HEK293 (cell line): ENCODE measurements around the gene CAMKMT.

ENCODE experiments used
- CTCF ChIA-PET: fragments of 350-600 bp; formaldehyde crosslinking; extraction: SDS; loops from one replicate; lab custom pipeline; 2021; ENCODE audit warnings: antibody characterized with exemption; lab: Yijun Ruan, JAX
- POLR2A ChIA-PET: fragments of 300-600 bp; formaldehyde crosslinking; extraction: SDS; loops from one replicate; lab custom pipeline; 2020; ENCODE audit warnings: antibody characterized with exemption, inconsistent platforms; lab: Yijun Ruan, JAX
- H3K27ac ChIP-seq: fragments of 200-500 bp; sonication (Bioruptor generic); 2 replicates; pipeline ENCODE4 v1.5.1; 2014; ENCODE audit warnings: low read depth, low read length, control low read depth, inconsistent platforms; ENCODE audit errors: extremely low read depth
- H3K36me3 ChIP-seq, 2 experiments: fragments of 200-500 bp in 1 of 2; sonication (Bioruptor generic) in 1 of 2; 1 replicate in 1 of 2; 2 replicates in 1 of 2; pipeline ENCODE4 v1.5.1; 2014 to 2017; ENCODE audit warnings: inconsistent platforms in 2 of 2, low read length in 2 of 2; ENCODE audit not compliant: control insufficient read depth in 2 of 2, insufficient read depth in 1 of 2
- H3K4me1 ChIP-seq: fragments of 200-500 bp; sonication (Bioruptor generic); 2 replicates; pipeline ENCODE4 v1.5.1; 2014; ENCODE audit warnings: mild to moderate bottlenecking, low read length, inconsistent platforms; ENCODE audit not compliant: control insufficient read depth, insufficient read depth
- H3K4me3 ChIP-seq: 2 replicates; pipeline ENCODE4 v1.5.1; 2011; ENCODE audit warnings: low read depth, mild to moderate bottlenecking, control low read depth, low read length, moderate library complexity
- H3K9me3 ChIP-seq: fragments of 200-500 bp; sonication (Bioruptor generic); 2 replicates; pipeline ENCODE4 v1.5.1; 2014; ENCODE audit warnings: low read depth, low read length, inconsistent platforms; ENCODE audit not compliant: control insufficient read depth, insufficient read depth
- EGR2 ChIP-seq: fragments of 450-650 bp; formaldehyde crosslinking; IDR thresholded peaks from 2 replicates; pipeline ENCODE4 v1.5.1; 2016; ENCODE audit warnings: low read depth, missing biosample characterization, missing genetic modification characterization
- GLI2 ChIP-seq: fragments of 450-650 bp; formaldehyde crosslinking; IDR thresholded peaks from 2 replicates; pipeline ENCODE4; 2017; ENCODE audit warnings: missing biosample characterization, missing genetic modification characterization, low read depth, borderline replicate concordance
- TCF7L2 ChIP-seq: IDR thresholded peaks from 2 replicates; pipeline ENCODE4 v1.6.1; 2011; ENCODE audit warnings: low read depth, mild to moderate bottlenecking, inconsistent platforms, low read length, moderate library complexity, borderline replicate concordance
- YY1 ChIP-seq: fragments of 450-650 bp; formaldehyde crosslinking; IDR thresholded peaks from 2 replicates; pipeline ENCODE4 v1.5.1; 2018; ENCODE audit warnings: missing biosample characterization, missing genetic modification characterization
- ZBTB1 ChIP-seq: fragments of 450-650 bp; formaldehyde crosslinking; IDR thresholded peaks from 2 replicates; pipeline ENCODE4 v1.5.1; 2016; ENCODE audit warnings: missing biosample characterization, missing genetic modification characterization
- ZBTB21 ChIP-seq: fragments of 450-650 bp; formaldehyde crosslinking; IDR thresholded peaks from 2 replicates; pipeline ENCODE4 v1.5.1; 2017; ENCODE audit warnings: missing biosample characterization, missing genetic modification characterization
- ZBTB48 ChIP-seq: fragments of 450-650 bp; formaldehyde crosslinking; IDR thresholded peaks from 2 replicates; pipeline ENCODE4 v1.5.1; 2016; ENCODE audit warnings: missing biosample characterization, missing genetic modification characterization
- ZNF138 ChIP-seq: fragments of 450-650 bp; formaldehyde crosslinking; IDR thresholded peaks from 2 replicates; pipeline ENCODE4 v1.5.1; 2016; ENCODE audit warnings: missing biosample characterization, missing genetic modification characterization, borderline replicate concordance
- ZNF202 ChIP-seq: fragments of 450-650 bp; formaldehyde crosslinking; IDR thresholded peaks from 2 replicates; pipeline ENCODE4 v1.5.1; 2016; ENCODE audit warnings: missing biosample characterization, missing genetic modification characterization, borderline replicate concordance
- ZNF350 ChIP-seq: fragments of 450-650 bp; formaldehyde crosslinking; IDR thresholded peaks from 2 replicates; pipeline ENCODE4 v1.5.0; 2017; ENCODE audit warnings: missing biosample characterization, mild to moderate bottlenecking, missing genetic modification characterization
- ZNF394 ChIP-seq: fragments of 450-650 bp; formaldehyde crosslinking; IDR thresholded peaks from 2 replicates; pipeline ENCODE4 v1.5.1; 2016; ENCODE audit warnings: missing biosample characterization, missing genetic modification characterization, mild to moderate bottlenecking, moderate library complexity, borderline replicate concordance
- ZNF48 ChIP-seq: fragments of 450-650 bp; formaldehyde crosslinking; IDR thresholded peaks from 2 replicates; pipeline ENCODE4 v1.5.1; 2016; ENCODE audit warnings: missing biosample characterization, missing genetic modification characterization
- ZNF549 ChIP-seq: fragments of 450-650 bp; IDR thresholded peaks from 2 replicates; pipeline ENCODE4 v1.5.1; 2018; ENCODE audit warnings: missing biosample characterization, missing genetic modification characterization, mild to moderate bottlenecking, inconsistent platforms, moderate library complexity
- ZNF621 ChIP-seq: fragments of 450-650 bp; formaldehyde crosslinking; IDR thresholded peaks from 2 replicates; pipeline ENCODE4 v1.5.1; 2017; ENCODE audit warnings: missing biosample characterization, missing genetic modification characterization
- ZNF76 ChIP-seq: fragments of 450-650 bp; formaldehyde crosslinking; IDR thresholded peaks from 2 replicates; pipeline ENCODE4; 2016; ENCODE audit warnings: low read depth, missing biosample characterization, missing genetic modification characterization, borderline replicate concordance
- ZNF768 ChIP-seq: fragments of 450-650 bp; formaldehyde crosslinking; IDR thresholded peaks from 2 replicates; pipeline ENCODE4 v1.5.1; 2018; ENCODE audit warnings: missing biosample characterization, mild to moderate bottlenecking, missing genetic modification characterization
- ZNF837 ChIP-seq: fragments of 450-650 bp; formaldehyde crosslinking; IDR thresholded peaks from 2 replicates; pipeline ENCODE4 v1.5.1; 2016; ENCODE audit warnings: missing biosample characterization, missing genetic modification characterization
- TF ChIP-seq, protein P1 (sequence below): fragments of 450-650 bp; formaldehyde crosslinking; IDR thresholded peaks from 2 replicates; pipeline ENCODE4 v1.5.1; 2016; ENCODE audit warnings: missing biosample characterization, missing genetic modification characterization
- TF ChIP-seq, protein P2 (sequence below): fragments of 450-650 bp; formaldehyde crosslinking; IDR thresholded peaks from 2 replicates; pipeline ENCODE4 v1.5.1; 2016; ENCODE audit warnings: missing biosample characterization, missing genetic modification characterization
- TF ChIP-seq, protein P3 (sequence below): fragments of 450-650 bp; formaldehyde crosslinking; IDR thresholded peaks from 2 replicates; pipeline ENCODE4 v1.5.1; 2016; ENCODE audit warnings: missing biosample characterization, missing genetic modification characterization
- TF ChIP-seq, protein P4 (sequence below): fragments of 450-650 bp; formaldehyde crosslinking; IDR thresholded peaks from 2 replicates; pipeline ENCODE4 v1.5.1; 2016; ENCODE audit warnings: missing biosample characterization, missing genetic modification characterization
- TF ChIP-seq, protein P5 (sequence below): fragments of 450-650 bp; formaldehyde crosslinking; IDR thresholded peaks from 2 replicates; pipeline ENCODE4 v1.5.1; 2017; ENCODE audit warnings: missing biosample characterization, missing genetic modification characterization

CAMKMT gene

DNA sequence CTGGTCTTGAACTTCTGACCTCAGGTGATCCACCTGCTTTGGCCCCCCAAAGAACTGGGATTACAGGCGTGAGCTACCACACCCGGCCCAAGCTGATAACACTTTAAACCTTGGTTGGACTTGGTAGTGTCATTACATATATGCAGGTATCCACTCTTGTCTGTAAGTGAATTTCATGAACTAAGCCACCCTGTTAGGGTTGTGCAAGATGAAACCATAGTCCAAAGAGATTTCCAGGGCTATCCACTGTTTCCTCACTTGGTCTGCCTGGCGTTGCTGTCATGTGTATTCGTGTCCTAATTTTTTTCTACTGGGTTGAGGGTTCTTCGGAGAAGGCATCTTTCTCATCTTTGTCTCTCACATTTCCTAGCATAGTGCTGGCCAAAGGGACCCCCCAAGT lies 203.0 kb downstream of the CAMKMT start:
- Histone ChIP-seq H3K4me3 (no peak overlapping the region), H3K27ac (no peak overlapping the region), H3K9me3 (no peaks in the 10 kb centered on the region), H3K4me1 (peaks cover 8% of the 10 kb centered on the region; the same call in 1 of the 2 replicates), H3K36me3 (no peaks in the 10 kb centered on the region)
- ChIA-PET CTCF (no interaction called here), POLR2A (no interaction called here)
- TF ChIP-seq GLI2 (tag by site-specific recombination) (no peak), EGR2 (no peak), ZNF350 (tag by site-specific recombination) (no peak), ZNF138 (tag by site-specific recombination) (no peak), YY1 (tag by site-specific recombination) (no peak), ZBTB1 (tag by site-specific recombination) (no peak), ZNF48 (tag by site-specific recombination) (no peak), ZBTB48 (tag by site-specific recombination) (no peak), ZNF76 (tag by site-specific recombination) (no peak)
- TF ChIP-seq, protein P1, sequence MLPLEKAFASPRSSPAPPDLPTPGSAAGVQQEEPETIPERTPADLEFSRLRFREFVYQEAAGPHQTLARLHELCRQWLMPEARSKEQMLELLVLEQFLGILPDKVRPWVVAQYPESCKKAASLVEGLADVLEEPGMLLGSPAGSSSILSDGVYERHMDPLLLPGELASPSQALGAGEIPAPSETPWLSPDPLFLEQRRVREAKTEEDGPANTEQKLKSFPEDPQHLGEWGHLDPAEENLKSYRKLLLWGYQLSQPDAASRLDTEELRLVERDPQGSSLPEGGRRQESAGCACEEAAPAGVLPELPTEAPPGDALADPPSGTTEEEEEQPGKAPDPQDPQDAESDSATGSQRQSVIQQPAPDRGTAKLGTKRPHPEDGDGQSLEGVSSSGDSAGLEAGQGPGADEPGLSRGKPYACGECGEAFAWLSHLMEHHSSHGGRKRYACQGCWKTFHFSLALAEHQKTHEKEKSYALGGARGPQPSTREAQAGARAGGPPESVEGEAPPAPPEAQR (tag by site-specific recombination) = no peak
- TF ChIP-seq, protein P2, sequence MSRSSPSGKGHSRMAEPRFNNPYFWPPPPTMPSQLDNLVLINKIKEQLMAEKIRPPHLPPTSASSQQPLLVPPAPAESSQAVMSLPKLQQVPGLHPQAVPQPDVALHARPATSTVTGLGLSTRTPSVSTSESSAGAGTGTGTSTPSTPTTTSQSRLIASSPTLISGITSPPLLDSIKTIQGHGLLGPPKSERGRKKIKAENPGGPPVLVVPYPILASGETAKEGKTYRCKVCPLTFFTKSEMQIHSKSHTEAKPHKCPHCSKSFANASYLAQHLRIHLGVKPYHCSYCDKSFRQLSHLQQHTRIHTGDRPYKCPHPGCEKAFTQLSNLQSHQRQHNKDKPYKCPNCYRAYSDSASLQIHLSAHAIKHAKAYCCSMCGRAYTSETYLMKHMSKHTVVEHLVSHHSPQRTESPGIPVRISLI (tag by site-specific recombination) = no peak

DNA sequence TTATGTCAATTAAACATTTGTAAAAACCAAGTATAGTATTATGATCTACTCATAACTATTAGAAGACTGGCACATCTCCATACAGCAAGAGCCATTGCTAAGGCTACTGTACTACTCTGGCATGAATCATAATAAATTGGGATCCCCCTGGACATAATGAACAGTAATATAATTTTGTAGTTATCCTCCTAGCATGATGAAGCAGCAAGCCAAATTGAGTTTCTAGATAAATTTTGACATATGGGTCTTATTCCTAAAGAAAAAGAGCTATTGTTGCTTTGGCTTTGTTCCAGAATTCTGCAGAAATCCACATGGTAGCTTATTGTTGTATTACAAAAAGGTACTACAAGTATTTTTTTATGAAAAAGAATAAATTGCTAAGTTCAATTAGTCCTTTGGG lies 204.3 kb downstream of the CAMKMT start:
- H3K27ac ChIP-seq = no peak overlapping the region
- no peak overlapping the region for H3K4me3 ChIP-seq
- POLR2A ChIA-PET = no interaction called here
- CTCF ChIA-PET = no interaction called here
- H3K9me3 ChIP-seq = no peaks in the 10 kb centered on the region
- H3K36me3 ChIP-seq = no peaks in the 10 kb centered on the region
- peaks cover 8% of the 10 kb centered on the region; the same call in 1 of the 2 replicates for H3K4me1 ChIP-seq
- no peak for TF ChIP-seq ZNF549 (tag by site-specific recombination)

DNA sequence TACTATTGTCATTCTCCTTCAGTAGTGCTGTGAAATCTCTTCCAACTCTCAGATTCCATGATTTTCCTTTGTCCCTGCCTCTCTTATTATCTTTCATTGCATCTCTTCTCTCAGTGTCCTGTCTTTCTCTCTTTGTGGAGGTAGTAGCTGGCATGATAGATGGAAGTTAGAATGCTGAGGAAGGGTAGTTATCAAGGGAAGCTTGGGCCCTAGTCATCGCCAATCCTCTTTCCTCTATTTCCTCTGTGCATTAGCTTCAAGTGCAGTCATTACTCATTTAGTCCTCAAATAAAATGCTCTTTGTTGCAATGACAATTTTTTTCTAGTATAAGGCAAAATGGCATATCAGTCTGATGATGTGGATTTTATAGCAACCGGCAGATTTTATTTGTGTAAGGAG lies 207.7 kb downstream of the CAMKMT start:
- no peaks in the 10 kb centered on the region for H3K36me3 ChIP-seq
- no peak overlapping the region for H3K27ac ChIP-seq
- TF ChIP-seq, protein P3, sequence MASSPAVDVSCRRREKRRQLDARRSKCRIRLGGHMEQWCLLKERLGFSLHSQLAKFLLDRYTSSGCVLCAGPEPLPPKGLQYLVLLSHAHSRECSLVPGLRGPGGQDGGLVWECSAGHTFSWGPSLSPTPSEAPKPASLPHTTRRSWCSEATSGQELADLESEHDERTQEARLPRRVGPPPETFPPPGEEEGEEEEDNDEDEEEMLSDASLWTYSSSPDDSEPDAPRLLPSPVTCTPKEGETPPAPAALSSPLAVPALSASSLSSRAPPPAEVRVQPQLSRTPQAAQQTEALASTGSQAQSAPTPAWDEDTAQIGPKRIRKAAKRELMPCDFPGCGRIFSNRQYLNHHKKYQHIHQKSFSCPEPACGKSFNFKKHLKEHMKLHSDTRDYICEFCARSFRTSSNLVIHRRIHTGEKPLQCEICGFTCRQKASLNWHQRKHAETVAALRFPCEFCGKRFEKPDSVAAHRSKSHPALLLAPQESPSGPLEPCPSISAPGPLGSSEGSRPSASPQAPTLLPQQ = no peak
- TF ChIP-seq, protein P4, sequence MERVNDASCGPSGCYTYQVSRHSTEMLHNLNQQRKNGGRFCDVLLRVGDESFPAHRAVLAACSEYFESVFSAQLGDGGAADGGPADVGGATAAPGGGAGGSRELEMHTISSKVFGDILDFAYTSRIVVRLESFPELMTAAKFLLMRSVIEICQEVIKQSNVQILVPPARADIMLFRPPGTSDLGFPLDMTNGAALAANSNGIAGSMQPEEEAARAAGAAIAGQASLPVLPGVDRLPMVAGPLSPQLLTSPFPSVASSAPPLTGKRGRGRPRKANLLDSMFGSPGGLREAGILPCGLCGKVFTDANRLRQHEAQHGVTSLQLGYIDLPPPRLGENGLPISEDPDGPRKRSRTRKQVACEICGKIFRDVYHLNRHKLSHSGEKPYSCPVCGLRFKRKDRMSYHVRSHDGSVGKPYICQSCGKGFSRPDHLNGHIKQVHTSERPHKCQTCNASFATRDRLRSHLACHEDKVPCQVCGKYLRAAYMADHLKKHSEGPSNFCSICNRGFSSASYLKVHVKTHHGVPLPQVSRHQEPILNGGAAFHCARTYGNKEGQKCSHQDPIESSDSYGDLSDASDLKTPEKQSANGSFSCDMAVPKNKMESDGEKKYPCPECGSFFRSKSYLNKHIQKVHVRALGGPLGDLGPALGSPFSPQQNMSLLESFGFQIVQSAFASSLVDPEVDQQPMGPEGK (tag by site-specific recombination) = no peak
- TF ChIP-seq, protein P5, sequence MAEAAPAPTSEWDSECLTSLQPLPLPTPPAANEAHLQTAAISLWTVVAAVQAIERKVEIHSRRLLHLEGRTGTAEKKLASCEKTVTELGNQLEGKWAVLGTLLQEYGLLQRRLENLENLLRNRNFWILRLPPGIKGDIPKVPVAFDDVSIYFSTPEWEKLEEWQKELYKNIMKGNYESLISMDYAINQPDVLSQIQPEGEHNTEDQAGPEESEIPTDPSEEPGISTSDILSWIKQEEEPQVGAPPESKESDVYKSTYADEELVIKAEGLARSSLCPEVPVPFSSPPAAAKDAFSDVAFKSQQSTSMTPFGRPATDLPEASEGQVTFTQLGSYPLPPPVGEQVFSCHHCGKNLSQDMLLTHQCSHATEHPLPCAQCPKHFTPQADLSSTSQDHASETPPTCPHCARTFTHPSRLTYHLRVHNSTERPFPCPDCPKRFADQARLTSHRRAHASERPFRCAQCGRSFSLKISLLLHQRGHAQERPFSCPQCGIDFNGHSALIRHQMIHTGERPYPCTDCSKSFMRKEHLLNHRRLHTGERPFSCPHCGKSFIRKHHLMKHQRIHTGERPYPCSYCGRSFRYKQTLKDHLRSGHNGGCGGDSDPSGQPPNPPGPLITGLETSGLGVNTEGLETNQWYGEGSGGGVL (tag by site-specific recombination) = no peak
- TF ChIP-seq ZNF202 = no peak
- no peak for TF ChIP-seq ZNF394 (tag by site-specific recombination)
- no peak for TF ChIP-seq ZNF768 (tag by site-specific recombination)
- no peak for TF ChIP-seq TCF7L2
- no peak for TF ChIP-seq ZBTB21
- no peak for TF ChIP-seq ZNF837
- no peak for TF ChIP-seq ZNF621 (tag by site-specific recombination)
- peaks cover 8% of the 10 kb centered on the region; the same call in 1 of the 2 replicates for H3K4me1 ChIP-seq
- H3K4me3 ChIP-seq = no peak overlapping the region
- POLR2A ChIA-PET = no interaction called here
- CTCF ChIA-PET = interaction anchor here (0.7 kb wide), 1 partner anchor 545 kb away, joined by 4 read pairs; no protein-coding TSS in a partner anchor
- H3K9me3 ChIP-seq = no peaks in the 10 kb centered on the region
